ENCODE results near the gene ADAMTS15.
A peak's percentile ranks its signal among the peaks of the same experiment; 100 is the strongest.

Gene ADAMTS15

GRCh38 chr11:130504317-130504716 lies 55.9 kb downstream of the ADAMTS15 start:
- no CpG with 5 or more reads among the region's 1 CpG for WGBS, 2 experiments (ENCODE audit: insufficient coverage in 2 of 2)
- Histone ChIP-seq H3K27ac (ENCODE audit: low read depth, low read length, severe bottlenecking) (no peak overlapping the region), H3K4me3 (ENCODE audit: extremely low read depth, insufficient read depth, low read length, poor library complexity, severe bottlenecking) (no peak overlapping the region), H3K36me3 (ENCODE audit: control insufficient read depth, insufficient read depth, low read length) (no peaks in the 10 kb centered on the region), H3K4me1 (ENCODE audit: control insufficient read depth, insufficient read depth, low read length, poor library complexity, severe bottlenecking) (peaks cover 3% of the 10 kb centered on the region), H3K9me3 (ENCODE audit: control insufficient read depth, low read length) (peaks cover 19% of the 10 kb centered on the region)

GRCh38 chr11:130508913-130509312 lies 60.5 kb downstream of the ADAMTS15 start:
- no CpG with 5 or more reads among the region's 1 CpG for WGBS, 2 experiments (ENCODE audit: insufficient coverage in 2 of 2)
- Histone ChIP-seq H3K4me1 (ENCODE audit: control insufficient read depth, insufficient read depth, low read length, poor library complexity, severe bottlenecking) (no peaks in the 10 kb centered on the region), H3K27ac (ENCODE audit: low read depth, low read length, severe bottlenecking) (no peak overlapping the region), H3K36me3 (ENCODE audit: control insufficient read depth, insufficient read depth, low read length) (no peaks in the 10 kb centered on the region), H3K9me3 (ENCODE audit: control insufficient read depth, low read length) (peaks cover 19% of the 10 kb centered on the region), H3K4me3 (ENCODE audit: extremely low read depth, insufficient read depth, low read length, poor library complexity, severe bottlenecking) (no peak overlapping the region)

GRCh38 chr11:130509942-130510341 lies 61.5 kb downstream of the ADAMTS15 start:
- 94 to 100% methylated on average over 2 of the region's 2 CpGs for WGBS, 2 experiments (ENCODE audit: insufficient coverage in 2 of 2)
- Histone ChIP-seq H3K4me1 (ENCODE audit: control insufficient read depth, insufficient read depth, low read length, poor library complexity, severe bottlenecking) (no peaks in the 10 kb centered on the region), H3K27ac (ENCODE audit: low read depth, low read length, severe bottlenecking) (peak overlapping the region; percentile 10), H3K36me3 (ENCODE audit: control insufficient read depth, insufficient read depth, low read length) (no peaks in the 10 kb centered on the region), H3K9me3 (ENCODE audit: control insufficient read depth, low read length) (peaks cover 19% of the 10 kb centered on the region), H3K4me3 (ENCODE audit: extremely low read depth, insufficient read depth, low read length, poor library complexity, severe bottlenecking) (no peak overlapping the region)

- WGBS, 2 experiments (ENCODE audit: insufficient coverage in 2 of 2), result 85 to 91% methylated on average over 4 to 5 of the region's 8 CpGs
- Histone ChIP-seq H3K36me3 (ENCODE audit: control insufficient read depth, insufficient read depth, low read length) (no peaks in the 10 kb centered on the region), H3K4me1 (ENCODE audit: control insufficient read depth, insufficient read depth, low read length, poor library complexity, severe bottlenecking) (no peaks in the 10 kb centered on the region), H3K4me3 (ENCODE audit: extremely low read depth, insufficient read depth, low read length, poor library complexity, severe bottlenecking) (no peak overlapping the region), H3K9me3 (ENCODE audit: control insufficient read depth, low read length) (peaks cover 15% of the 10 kb centered on the region), H3K27ac (ENCODE audit: low read depth, low read length, severe bottlenecking) (peak overlapping the region; percentile 10)
Measured at GRCh38 chr11:130510407-130511006, 62.1 kb downstream of the ADAMTS15 start.

GRCh38 chr11:130511765-130512164 lies 63.3 kb downstream of the ADAMTS15 start:
- H3K36me3 ChIP-seq (ENCODE audit: control insufficient read depth, insufficient read depth, low read length), result no peaks in the 10 kb centered on the region
- peaks cover 9% of the 10 kb centered on the region for H3K9me3 ChIP-seq (ENCODE audit: control insufficient read depth, low read length)
- peaks cover 6% of the 10 kb centered on the region for H3K4me1 ChIP-seq (ENCODE audit: control insufficient read depth, insufficient read depth, low read length, poor library complexity, severe bottlenecking)
- 95 to 100% methylated on average over 2 of the region's 2 CpGs for WGBS, 2 experiments (ENCODE audit: insufficient coverage in 2 of 2)
- no peak overlapping the region for H3K4me3 ChIP-seq (ENCODE audit: extremely low read depth, insufficient read depth, low read length, poor library complexity, severe bottlenecking)
- H3K27ac ChIP-seq (ENCODE audit: low read depth, low read length, severe bottlenecking), result no peak overlapping the region

- peaks cover 6% of the 10 kb centered on the region for H3K4me1 ChIP-seq (ENCODE audit: control insufficient read depth, insufficient read depth, low read length, poor library complexity, severe bottlenecking)
- H3K9me3 ChIP-seq (ENCODE audit: control insufficient read depth, low read length), result peaks cover under 1% of the 10 kb centered on the region
- H3K4me3 ChIP-seq (ENCODE audit: extremely low read depth, insufficient read depth, low read length, poor library complexity, severe bottlenecking), result no peak overlapping the region
- no peaks in the 10 kb centered on the region for H3K36me3 ChIP-seq (ENCODE audit: control insufficient read depth, insufficient read depth, low read length)
- 88 to 90% methylated on average over 4 of the region's 4 CpGs for WGBS, 2 experiments (ENCODE audit: insufficient coverage in 2 of 2)
- H3K27ac ChIP-seq (ENCODE audit: low read depth, low read length, severe bottlenecking), result no peak overlapping the region
Measured at GRCh38 chr11:130512662-130513061, 64.2 kb downstream of the ADAMTS15 start.

- Histone ChIP-seq H3K4me3 (ENCODE audit: extremely low read depth, insufficient read depth, low read length, poor library complexity, severe bottlenecking) (no peak overlapping the region), H3K4me1 (ENCODE audit: control insufficient read depth, insufficient read depth, low read length, poor library complexity, severe bottlenecking) (peaks cover 6% of the 10 kb centered on the region), H3K27ac (ENCODE audit: low read depth, low read length, severe bottlenecking) (no peak overlapping the region), H3K36me3 (ENCODE audit: control insufficient read depth, insufficient read depth, low read length) (no peaks in the 10 kb centered on the region), H3K9me3 (ENCODE audit: control insufficient read depth, low read length) (no peaks in the 10 kb centered on the region)
- whole genome bisulfite sequencing, 2 experiments (ENCODE audit: insufficient coverage in 2 of 2), result 63 to 64% methylated on average over 4 of the region's 4 CpGs
Measured at GRCh38 chr11:130513132-130513531, 64.7 kb downstream of the ADAMTS15 start.

GRCh38 chr11:130514316-130514715 lies 65.9 kb downstream of the ADAMTS15 start:
- H3K9me3 ChIP-seq (ENCODE audit: control insufficient read depth, low read length), result no peaks in the 10 kb centered on the region
- peaks cover 6% of the 10 kb centered on the region for H3K4me1 ChIP-seq (ENCODE audit: control insufficient read depth, insufficient read depth, low read length, poor library complexity, severe bottlenecking)
- no peak overlapping the region for H3K4me3 ChIP-seq (ENCODE audit: extremely low read depth, insufficient read depth, low read length, poor library complexity, severe bottlenecking)
- H3K36me3 ChIP-seq (ENCODE audit: control insufficient read depth, insufficient read depth, low read length), result no peaks in the 10 kb centered on the region
- H3K27ac ChIP-seq (ENCODE audit: low read depth, low read length, severe bottlenecking), result no peak overlapping the region

- WGBS, 2 experiments (ENCODE audit: insufficient coverage in 2 of 2), result 98% methylated on average over 6 of the region's 6 CpGs
- Histone ChIP-seq H3K4me3 (ENCODE audit: extremely low read depth, insufficient read depth, low read length, poor library complexity, severe bottlenecking) (no peak overlapping the region), H3K4me1 (ENCODE audit: control insufficient read depth, insufficient read depth, low read length, poor library complexity, severe bottlenecking) (peaks cover 6% of the 10 kb centered on the region), H3K27ac (ENCODE audit: low read depth, low read length, severe bottlenecking) (no peak overlapping the region), H3K9me3 (ENCODE audit: control insufficient read depth, low read length) (no peaks in the 10 kb centered on the region), H3K36me3 (ENCODE audit: control insufficient read depth, insufficient read depth, low read length) (no peaks in the 10 kb centered on the region)
Measured at GRCh38 chr11:130514851-130515250, 66.4 kb downstream of the ADAMTS15 start.

GRCh38 chr11:130515829-130516553 lies 67.5 kb downstream of the ADAMTS15 start:
- Histone ChIP-seq H3K9me3 (ENCODE audit: control insufficient read depth, low read length) (no peaks in the 10 kb centered on the region), H3K4me3 (ENCODE audit: extremely low read depth, insufficient read depth, low read length, poor library complexity, severe bottlenecking) (no peak overlapping the region), H3K4me1 (ENCODE audit: control insufficient read depth, insufficient read depth, low read length, poor library complexity, severe bottlenecking) (peaks cover 6% of the 10 kb centered on the region), H3K27ac (ENCODE audit: low read depth, low read length, severe bottlenecking) (no peak overlapping the region), H3K36me3 (ENCODE audit: control insufficient read depth, insufficient read depth, low read length) (no peaks in the 10 kb centered on the region)
- 69 to 100% methylated on average over 1 to 2 of the region's 4 CpGs for WGBS, 2 experiments (ENCODE audit: insufficient coverage in 2 of 2)

Measured in mesodermal cell (in vitro differentiated cells).